Measurements from ENCODE around the gene CHRM4. TPM values are rescaled to one million over a fixed set of nuclear protein-coding genes. Genes with fewer than 3 reads are reported as not detected.

CHRM4 gene
- total RNA-seq, 1 donor from 2014 or later, result not detected

GRCh38 chr11:46334211-46334610, 57.4 kb downstream of the CHRM4 start:
- no peak overlapping the region for H3K9ac ChIP-seq (ENCODE audit: low read depth in 1 of 3, low read length in 3 of 3)
- H3K27me3 ChIP-seq (ENCODE audit: control insufficient read depth in 3 of 3, insufficient read depth in 3 of 3, low read length in 3 of 3), result peaks cover 42 to 56% (median 46%) of the 10 kb centered on the region in 3 donors
- H3K9me3 ChIP-seq (ENCODE audit: control insufficient read depth in 3 of 3, low read length in 3 of 3), result no peaks in the 10 kb centered on the region
- no peaks in the 10 kb centered on the region for H3K36me3 ChIP-seq (ENCODE audit: control insufficient read depth in 3 of 3, insufficient read depth in 3 of 3, low read length in 3 of 3)
- H3K4me3 ChIP-seq (ENCODE audit: low read length in 3 of 3), result no peak overlapping the region
- no peak overlapping the region for H3K27ac ChIP-seq (ENCODE audit: low read depth, low read length)
- H3K4me1 ChIP-seq (ENCODE audit: control insufficient read depth in 3 of 3, insufficient read depth in 3 of 3, low read length in 3 of 3), result peaks cover 16 to 19% (median 17%) of the 10 kb centered on the region in 3 donors

Small RNA genes within 50 kb of the gene (small RNA-seq; reads per million reads assigned to genes)
- gene MIR4688, result not detected

Other genes starting within 250 kb of the CHRM4 start
- gene CREB3L1, start 114.1 kb downstream of the CHRM4 start, total RNA-seq, result 12.5 TPM
- gene DGKZ, start 44.3 kb downstream of the CHRM4 start, total RNA-seq, result 22.4 TPM
- gene MDK, start 10.1 kb downstream of the CHRM4 start, total RNA-seq, result 28.2 TPM
- 17.7 TPM for gene AMBRA1, start 202.2 kb upstream of the CHRM4 start, total RNA-seq
- 4.7 TPM for gene HARBI1, start 225.5 kb upstream of the CHRM4 start, total RNA-seq
- 30.8 TPM for gene ATG13, start 225.8 kb upstream of the CHRM4 start, total RNA-seq